RWPE2 (cell line): ENCODE measurements around the gene MPPED1.

Source experiments
- ATAC-seq: fragments of 200-7000 bp; cut with Tn5 transposase; 3 replicates; pipeline ENCODE4 v1.9.1; 2021; ENCODE audit warnings: low read depth
- DNase-seq: peaks from one replicate; pipeline ENCODE4 v3.0.0-alpha.2; 2020; ENCODE audit warnings: low spot score
- H3K27ac ChIP-seq: fragments of 450-650 bp; 2 replicates; pipeline ENCODE4 v1.5.1; 2017; ENCODE audit warnings: mild to moderate bottlenecking; ENCODE audit not compliant: poor library complexity, severe bottlenecking
- H3K27me3 ChIP-seq: fragments of 250-450 bp; sonication (Bioruptor Pico); 2 replicates; pipeline ENCODE4 v1.5.1; 2021; ENCODE audit warnings: mild to moderate bottlenecking, moderate library complexity; ENCODE audit not compliant: insufficient read depth, poor library complexity, severe bottlenecking
- H3K36me3 ChIP-seq: fragments of 250-450 bp; sonication (Bioruptor Pico); 2 replicates; pipeline ENCODE4 v1.5.1; 2020; ENCODE audit warnings: low read depth, mild to moderate bottlenecking, moderate library complexity
- H3K4me1 ChIP-seq: fragments of 250-450 bp; sonication (Bioruptor Pico); 2 replicates; pipeline ENCODE4 v1.5.1; 2021; ENCODE audit warnings: mild to moderate bottlenecking, moderate library complexity; ENCODE audit not compliant: insufficient read depth, poor library complexity, severe bottlenecking
- H3K4me3 ChIP-seq: fragments of 250-450 bp; sonication (Bioruptor Pico); 2 replicates; pipeline ENCODE4 v1.5.1; 2021; ENCODE audit warnings: mild to moderate bottlenecking, moderate library complexity; ENCODE audit not compliant: severe bottlenecking
- H3K9me3 ChIP-seq: fragments of 250-450 bp; sonication (Bioruptor Pico); 2 replicates; pipeline ENCODE4 v1.5.1; 2021; ENCODE audit warnings: mild to moderate bottlenecking, moderate library complexity; ENCODE audit not compliant: severe bottlenecking
- TF ChIP-seq, protein P1 (sequence below): fragments of 450-650 bp; IDR thresholded peaks from one replicate; pipeline ENCODE4 v1.5.1; 2017; ENCODE audit warnings: mild to moderate bottlenecking, moderate library complexity; ENCODE audit not compliant: poor library complexity, severe bottlenecking

The MPPED1 gene

DNA sequence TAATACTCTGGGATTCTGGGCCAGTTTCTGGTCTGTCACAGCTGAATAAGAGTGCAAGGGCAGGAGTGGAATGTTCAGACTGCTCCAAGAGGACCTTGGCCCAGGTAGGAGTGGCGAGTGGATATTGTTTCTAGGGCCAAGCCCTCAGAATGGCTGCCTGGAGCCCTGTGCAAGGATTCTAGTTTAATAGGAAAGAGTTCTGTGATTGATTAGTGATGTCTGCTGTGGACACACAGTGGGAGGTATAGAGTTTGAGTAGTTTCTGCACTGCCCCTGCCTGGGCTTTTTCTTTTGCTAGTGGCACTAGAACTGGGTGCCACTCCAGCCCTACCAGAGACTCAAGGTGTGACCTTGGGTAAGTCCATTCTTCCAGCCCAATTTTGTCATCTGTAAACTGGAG, 9.7 kb upstream of the MPPED1 start:
- Histone ChIP-seq H3K4me1 (peaks cover 15% of the 10 kb centered on the region), H3K9me3 (no peaks in the 10 kb centered on the region), H3K27ac (no peak overlapping the region), H3K36me3 (no peaks in the 10 kb centered on the region), H3K27me3 (peaks cover 4% of the 10 kb centered on the region), H3K4me3 (no peak overlapping the region)
- no peak for ATAC-seq
- TF ChIP-seq, protein P1, sequence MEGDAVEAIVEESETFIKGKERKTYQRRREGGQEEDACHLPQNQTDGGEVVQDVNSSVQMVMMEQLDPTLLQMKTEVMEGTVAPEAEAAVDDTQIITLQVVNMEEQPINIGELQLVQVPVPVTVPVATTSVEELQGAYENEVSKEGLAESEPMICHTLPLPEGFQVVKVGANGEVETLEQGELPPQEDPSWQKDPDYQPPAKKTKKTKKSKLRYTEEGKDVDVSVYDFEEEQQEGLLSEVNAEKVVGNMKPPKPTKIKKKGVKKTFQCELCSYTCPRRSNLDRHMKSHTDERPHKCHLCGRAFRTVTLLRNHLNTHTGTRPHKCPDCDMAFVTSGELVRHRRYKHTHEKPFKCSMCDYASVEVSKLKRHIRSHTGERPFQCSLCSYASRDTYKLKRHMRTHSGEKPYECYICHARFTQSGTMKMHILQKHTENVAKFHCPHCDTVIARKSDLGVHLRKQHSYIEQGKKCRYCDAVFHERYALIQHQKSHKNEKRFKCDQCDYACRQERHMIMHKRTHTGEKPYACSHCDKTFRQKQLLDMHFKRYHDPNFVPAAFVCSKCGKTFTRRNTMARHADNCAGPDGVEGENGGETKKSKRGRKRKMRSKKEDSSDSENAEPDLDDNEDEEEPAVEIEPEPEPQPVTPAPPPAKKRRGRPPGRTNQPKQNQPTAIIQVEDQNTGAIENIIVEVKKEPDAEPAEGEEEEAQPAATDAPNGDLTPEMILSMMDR, result no peak
- no peak for DNase-seq

DNA sequence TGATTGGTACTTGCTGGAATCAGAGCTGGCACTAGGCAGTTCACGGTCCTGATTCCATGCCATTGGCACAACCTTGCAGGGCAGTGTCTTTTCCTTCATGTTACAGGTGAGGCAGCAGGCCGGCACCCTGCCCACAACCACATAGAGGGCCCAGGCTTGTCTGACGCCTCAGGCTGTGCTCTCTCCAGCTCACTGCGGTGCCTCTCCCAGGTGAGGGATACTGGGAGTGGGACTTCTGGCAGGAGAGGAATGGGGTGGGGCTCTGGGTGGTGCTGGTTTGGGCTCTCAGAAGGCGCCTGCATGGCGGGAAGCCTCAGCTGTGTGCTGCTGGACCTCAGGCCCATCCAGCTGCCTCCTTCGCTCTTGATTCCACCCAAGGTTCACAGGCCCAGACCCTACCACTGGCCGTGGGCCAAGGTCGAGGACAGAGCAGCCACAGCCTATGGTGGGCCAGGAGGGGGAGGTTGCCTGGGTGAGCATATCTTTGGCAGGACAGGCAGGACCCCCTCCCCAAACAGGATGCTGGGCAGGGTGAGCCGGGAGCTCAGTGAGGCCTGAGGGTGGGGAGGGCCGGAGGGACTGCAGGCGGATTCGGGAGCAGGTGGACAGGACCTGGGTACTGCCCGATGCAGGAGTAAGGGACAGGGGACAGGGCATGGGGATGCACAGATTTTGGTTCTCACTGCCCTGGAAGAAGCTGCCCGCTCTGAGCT, 7.0 kb upstream of the MPPED1 start:
- H3K4me1 ChIP-seq, result peaks cover 15% of the 10 kb centered on the region
- TF ChIP-seq, protein P1, result no peak
- no peak overlapping the region for H3K27ac ChIP-seq
- H3K9me3 ChIP-seq, result no peaks in the 10 kb centered on the region
- ATAC-seq, result peak; percentile 97
- DNase-seq, result peak; percentile 95
- H3K27me3 ChIP-seq, result peaks cover 8% of the 10 kb centered on the region
- H3K36me3 ChIP-seq, result no peaks in the 10 kb centered on the region
- H3K4me3 ChIP-seq, result no peak overlapping the region

DNA sequence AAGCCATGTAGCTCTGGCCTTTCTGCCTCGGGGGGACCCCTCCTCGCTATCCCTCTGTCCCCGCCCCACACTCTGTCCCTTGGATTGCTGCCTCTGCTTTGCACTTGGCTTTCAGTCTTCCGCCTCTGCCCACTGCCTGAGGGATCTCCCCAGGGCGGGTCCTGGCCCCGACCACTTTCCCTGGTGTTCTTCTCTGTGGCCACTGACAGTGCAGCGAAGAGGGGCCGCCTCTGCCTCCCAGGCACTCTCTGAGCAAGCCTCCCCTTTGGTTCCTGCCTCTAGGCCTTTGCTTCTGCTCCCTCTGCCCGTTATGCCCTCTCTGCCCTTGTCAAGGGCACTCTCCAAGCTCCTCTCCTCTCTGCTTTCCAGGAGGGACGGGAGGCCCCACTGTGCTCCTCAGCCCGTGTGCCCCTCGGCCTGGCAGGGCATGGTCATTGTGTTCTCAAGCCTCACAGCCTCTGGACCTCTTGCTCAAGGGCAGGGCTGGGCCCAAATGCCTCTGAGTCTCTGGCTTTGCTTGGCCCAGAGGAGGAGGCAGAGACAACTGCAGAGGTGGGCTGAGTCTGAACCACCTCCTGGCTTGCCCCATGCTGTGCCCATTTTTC, 5.5 kb upstream of the MPPED1 start:
- no peak for DNase-seq
- H3K27ac ChIP-seq, result no peak overlapping the region
- no peak overlapping the region for H3K4me3 ChIP-seq
- peaks cover 22% of the 10 kb centered on the region for H3K27me3 ChIP-seq
- H3K36me3 ChIP-seq, result no peaks in the 10 kb centered on the region
- TF ChIP-seq, protein P1, result no peak
- no peak for ATAC-seq
- no peaks in the 10 kb centered on the region for H3K9me3 ChIP-seq
- peaks cover 15% of the 10 kb centered on the region for H3K4me1 ChIP-seq

DNA sequence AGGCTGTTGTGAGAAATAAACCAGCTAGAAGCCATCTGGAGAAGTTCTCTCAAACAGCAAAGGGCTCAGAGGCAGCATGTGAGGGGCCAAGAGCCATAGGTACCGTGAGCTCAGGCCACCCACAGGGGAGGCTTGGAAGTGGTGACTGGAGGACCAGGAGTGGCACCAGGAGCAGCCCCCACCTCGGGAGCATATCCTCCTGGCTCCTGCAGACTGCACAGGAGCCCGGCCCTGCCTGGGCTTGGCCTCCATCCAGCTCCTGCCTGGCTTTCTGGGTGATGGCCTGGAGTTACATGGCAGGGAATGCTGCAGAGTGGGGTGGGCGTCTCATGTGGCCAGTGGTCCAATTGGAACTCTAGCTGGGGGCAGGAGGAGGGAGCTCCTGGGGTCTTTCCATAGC, 4.2 kb upstream of the MPPED1 start:
- ATAC-seq (no peak), DNase-seq (no peak)
- TF ChIP-seq, protein P1, result no peak
- H3K9me3 ChIP-seq, result no peaks in the 10 kb centered on the region
- peaks cover 15% of the 10 kb centered on the region for H3K4me1 ChIP-seq
- peaks cover 28% of the 10 kb centered on the region for H3K27me3 ChIP-seq
- no peak overlapping the region for H3K27ac ChIP-seq
- no peaks in the 10 kb centered on the region for H3K36me3 ChIP-seq
- H3K4me3 ChIP-seq, result no peak overlapping the region

DNA sequence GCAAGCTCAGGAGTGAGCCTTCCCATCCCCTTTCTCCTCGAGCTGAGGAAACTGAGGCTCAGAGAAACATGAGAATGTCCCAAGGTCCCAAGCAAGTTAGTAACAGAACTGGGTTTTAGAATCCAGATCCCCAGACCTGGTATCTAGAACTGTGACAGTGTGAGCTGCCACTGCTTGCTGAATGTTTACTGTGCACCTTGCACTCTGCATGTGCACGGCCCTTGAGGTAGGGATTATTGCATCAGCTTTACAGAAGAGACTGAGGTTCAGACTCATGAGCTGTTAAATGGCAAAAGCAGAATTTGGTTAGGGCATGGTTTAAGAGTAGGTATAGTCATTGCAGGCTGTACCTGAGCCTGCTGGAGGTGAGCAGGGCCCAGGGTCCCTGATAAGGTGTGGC, 3.8 kb upstream of the MPPED1 start:
- peaks cover 32% of the 10 kb centered on the region for H3K27me3 ChIP-seq
- no peak for ATAC-seq
- DNase-seq, result no peak

More for the DNA sequence above, 3.8 kb upstream of the MPPED1 start:
- H3K4me1 ChIP-seq, result peaks cover 15% of the 10 kb centered on the region
- no peak overlapping the region for H3K27ac ChIP-seq
- no peaks in the 10 kb centered on the region for H3K36me3 ChIP-seq
- H3K9me3 ChIP-seq, result no peaks in the 10 kb centered on the region
- H3K4me3 ChIP-seq, result no peak overlapping the region
- TF ChIP-seq, protein P1, result no peak
